CD14-positive monocyte (primary cell): ENCODE measurements around the gene KIF5B. TPM values are rescaled to one million over a fixed set of nuclear protein-coding genes. Genes with fewer than 3 reads are reported as not detected.
"Not testable (repeated sequence)": the region's sequence is repeated elsewhere in the genome, so short reads cannot be mapped to it uniquely, and the experiment has no call there.

Experiments used
- DNase-seq, 3 donors: peaks; one replicate each; pipeline ENCODE4 v3.0.0-alpha.2; 2011 to 2022
- H2AFZ ChIP-seq: 2 replicates; pipeline ENCODE4 v1.6.0; 2012; ENCODE audit warnings: mild to moderate bottlenecking, low read depth, low read length, inconsistent platforms; ENCODE audit not compliant: insufficient read depth, poor library complexity, severe bottlenecking
- H3K27ac ChIP-seq, 2 donors: 1 replicate in 1 of 2; 2 replicates in 1 of 2; pipeline ENCODE4 v1.5.1; 2012 to 2013; ENCODE audit warnings: low read length in 2 of 2, control low read depth in 1 of 2, inconsistent platforms in 1 of 2, low read depth in 1 of 2, mild to moderate bottlenecking in 1 of 2
- H3K27me3 ChIP-seq, 2 donors: one replicate each; pipeline versions ENCODE4 v1.6.0 to v1.6.1; 2011 to 2013; ENCODE audit warnings: low read length in 2 of 2; ENCODE audit not compliant: control insufficient read depth in 2 of 2, insufficient read depth in 2 of 2
- H3K36me3 ChIP-seq, 2 donors: replicated peaks in 1 of 2; 1 replicate in 1 of 2; 2 replicates in 1 of 2; pipeline versions ENCODE4 v1.5.1 to v1.6.1; 2012 to 2013; ENCODE audit warnings: low read length in 2 of 2, control low read depth in 1 of 2, inconsistent platforms in 1 of 2, mild to moderate bottlenecking in 1 of 2; ENCODE audit not compliant: insufficient read depth in 2 of 2, control insufficient read depth in 1 of 2
- H3K4me1 ChIP-seq, 2 donors: 1 replicate in 1 of 2; 2 replicates in 1 of 2; pipeline versions ENCODE4 v1.5.1 to v1.6.1; 2012 to 2013; ENCODE audit warnings: low read length in 2 of 2, control low read depth in 1 of 2, inconsistent platforms in 1 of 2, mild to moderate bottlenecking in 1 of 2, moderate library complexity in 1 of 2; ENCODE audit not compliant: insufficient read depth in 2 of 2, control insufficient read depth in 1 of 2
- H3K4me2 ChIP-seq: replicated peaks from 2 replicates; pipeline ENCODE3; 2012; ENCODE audit warnings: low read length, moderate library complexity, mild to moderate bottlenecking; ENCODE audit not compliant: poor library complexity, severe bottlenecking; ENCODE audit errors: extremely low read depth
- H3K4me3 ChIP-seq, 3 experiments: fragments of 200-600 bp in 1 of 3; sonication (generic) in 1 of 3; replicated peaks in 1 of 3; 1 replicate in 2 of 3; 2 replicates in 1 of 3; pipeline ENCODE4 v1.5.1; 2011 to 2013; ENCODE audit warnings: low read length in 3 of 3, mild to moderate bottlenecking in 3 of 3, control low read depth in 2 of 3, low read depth in 2 of 3, inconsistent platforms in 1 of 3, moderate library complexity in 1 of 3
- H3K79me2 ChIP-seq: 2 replicates; pipeline ENCODE4 v1.6.0; 2012; ENCODE audit warnings: mild to moderate bottlenecking, control low read depth, inconsistent platforms, low read length, moderate library complexity; ENCODE audit not compliant: insufficient read depth
- H3K9ac ChIP-seq: 2 replicates; pipeline ENCODE4 v1.6.0; 2017; ENCODE audit warnings: low read length, mild to moderate bottlenecking; ENCODE audit not compliant: insufficient read depth, poor library complexity, severe bottlenecking
- H3K9me3 ChIP-seq, 2 donors: replicated peaks in 1 of 2; 1 replicate in 1 of 2; 2 replicates in 1 of 2; pipeline versions ENCODE4 v1.5.1 to v1.6.1; 2012 to 2013; ENCODE audit warnings: low read length in 2 of 2, control low read depth in 1 of 2; ENCODE audit not compliant: control insufficient read depth in 1 of 2, insufficient read depth in 1 of 2
- H4K20me1 ChIP-seq: 2 replicates; pipeline ENCODE4 v1.6.0; 2012; ENCODE audit warnings: mild to moderate bottlenecking, low read length, control low read depth, moderate library complexity; ENCODE audit not compliant: insufficient read depth
- H3K27ac Mint-ChIP-seq, 7 donors: one replicate each; pipeline ENCODE4 v1.8.0; 2020; ENCODE audit warnings: mild to moderate bottlenecking in 7 of 7, mixed read lengths in 7 of 7, moderate library complexity in 6 of 7, inconsistent platforms in 2 of 7
- H3K27me3 Mint-ChIP-seq, 3 donors: one replicate each; pipeline ENCODE4 v1.8.0; 2021 to 2022; ENCODE audit warnings: low read depth in 3 of 3, mild to moderate bottlenecking in 3 of 3, mixed read lengths in 3 of 3, moderate library complexity in 3 of 3, inconsistent platforms in 1 of 3
- H3K36me3 Mint-ChIP-seq, 2 donors: one replicate each; pipeline ENCODE4 v1.8.0; 2020; ENCODE audit warnings: mixed read lengths in 2 of 2, inconsistent platforms in 1 of 2, mild to moderate bottlenecking in 1 of 2
- H3K4me1 Mint-ChIP-seq: one replicate; pipeline ENCODE4 v1.8.0; 2020; ENCODE audit warnings: mild to moderate bottlenecking, mixed read lengths
- H3K4me3 Mint-ChIP-seq, 2 donors: one replicate each; pipeline ENCODE4 v1.8.0; 2020; ENCODE audit warnings: mild to moderate bottlenecking in 2 of 2, mixed read lengths in 2 of 2, moderate library complexity in 1 of 2
- H3K9me3 Mint-ChIP-seq, 7 donors: one replicate each; pipeline ENCODE4 v1.8.0; 2020 to 2022; ENCODE audit warnings: mixed read lengths in 7 of 7, mild to moderate bottlenecking in 6 of 7, moderate library complexity in 6 of 7, inconsistent platforms in 2 of 7
- CTCF ChIP-seq: fragments of 200-600 bp; IDR thresholded peaks from one replicate; pipeline ENCODE4 v1.8.0; 2022; ENCODE audit warnings: antibody characterized with exemption, mild to moderate bottlenecking
- WGBS: methylation state at CpG from one replicate; pipeline ENCODE4 v1.1.5; 2013; ENCODE audit warnings: missing lambda C conversion rate; ENCODE audit not compliant: insufficient coverage; 5-methylcytosine and 5-hydroxymethylcytosine counted together
- intact Hi-C, 2 donors: fragments of 100-400 bp; cut with micrococcal nuclease; formaldehyde crosslinking; loops; one replicate each; pipeline versions ENCODE4 v1.15.0 to v1.15.1; 2023
- polyA plus RNA-seq, 3 donors: library from polyadenylated mRNA; depleted of rRNA in 1 of 3; unstranded in 2 of 3; stranded (reverse) in 1 of 3; fragments of 300-500 nt in 2 of 3; fragments of >200 nt in 1 of 3; fragmentation: Illumina TruSeq in 2 of 3; gene quantifications; 1 replicate in 2 of 3; 2 replicates in 1 of 3; pipeline ENCODE4 v1.2.3, GENCODE V29; 2012 to 2021

The KIF5B gene
- polyA plus RNA-seq, 3 donors, result 15.2 to 32.9 (median 18.9) TPM

- peak; percentile 56 to 68 (median 62) for DNase-seq
- intact Hi-C loops, result no loop called here
- Histone ChIP-seq H4K20me1 (peaks cover 2% of the 10 kb centered on the region), H2AFZ (no peak overlapping the region), H3K9ac (no peak overlapping the region), H3K4me3 (no peak overlapping the region), H3K27me3 (no peaks in the 10 kb centered on the region), H3K4me2 (peak overlapping the region; percentile 24), H3K79me2 (no peaks in the 10 kb centered on the region), H3K4me1 (peaks cover 45 to 61% of the 10 kb centered on the region in 2 donors), H3K27ac (no peak overlapping the region), H3K9me3 (no peaks in the 10 kb centered on the region), H3K36me3 (no peaks in the 10 kb centered on the region)
- peaks cover 3 to 6% of the 10 kb centered on the region in 2 donors for H3K36me3 Mint-ChIP-seq
- peak overlapping the region in 2 of 7 donors; percentile 62 to 88 for H3K27ac Mint-ChIP-seq
- peaks cover 0 to 2% (median 0%) of the 10 kb centered on the region in 7 donors for H3K9me3 Mint-ChIP-seq
- H3K4me3 Mint-ChIP-seq, result peak overlapping the region in 1 of 2 donors; percentile 52
- TF ChIP-seq CTCF, result no peak
- H3K27me3 Mint-ChIP-seq, result peaks cover 9 to 28% (median 16%) of the 10 kb centered on the region in 3 donors
- 49% methylated on average over 6 of the region's 9 CpGs for WGBS
- H3K4me1 Mint-ChIP-seq, result peaks cover 50% of the 10 kb centered on the region
Measured at GRCh38 chr10:31972519-31973041, 83.6 kb downstream of the KIF5B start.

- H3K4me2 ChIP-seq, H3K36me3 Mint-ChIP-seq, H3K79me2 ChIP-seq, DNase-seq, intact Hi-C loops, H3K4me3 ChIP-seq, H3K9me3 ChIP-seq, H3K27me3 ChIP-seq, H4K20me1 ChIP-seq, H3K27ac Mint-ChIP-seq, H2AFZ ChIP-seq, H3K36me3 ChIP-seq, H3K9me3 Mint-ChIP-seq, H3K4me3 Mint-ChIP-seq, H3K27ac ChIP-seq, H3K9ac ChIP-seq: not testable (repeated sequence)
- no CpG with 5 or more reads among the region's 32 CpGs for WGBS
- H3K4me1 ChIP-seq, result peaks cover 39 to 58% of the 10 kb centered on the region in 2 donors
- Mint-ChIP-seq H3K4me1 (peaks cover 44% of the 10 kb centered on the region), H3K27me3 (peaks cover 6 to 14% (median 12%) of the 10 kb centered on the region in 3 donors)
Measured at GRCh38 chr10:31969847-31970246, 86.4 kb downstream of the KIF5B start.
